ENCODE data around the gene RAB21.

GRCh38 chr12:71746974-71747611 is 7.6 kb upstream of the RAB21 start:
- TF ChIP-seq GATA2 (IDR thresholded peaks at IDR 0.05; ENCODE audit: low read depth, low read length) (no peak), GATA3 (IDR thresholded peaks at IDR 0.05; ENCODE audit: low read depth, low read length) (no peak)

Measured in SH-SY5Y (cell line).